Endometrial microvascular endothelial cells (primary cell): ENCODE measurements around the gene C11orf91. TPM values are rescaled to one million over a fixed set of nuclear protein-coding genes. Genes with fewer than 3 reads are reported as not detected.

Experiments
- in situ Hi-C: cut with HindIII; loops from 2 replicates; pipeline ENCODE4 v1.10.0; 2017; ENCODE audit warnings: low sequenced_read_pairs, low pct_unique_long_range_greater_than_20kb; ENCODE audit errors: inconsistent ontology term
- total RNA-seq: library from RNA; depleted of rRNA; stranded (reverse); fragments of >200 nt; gene quantifications from one replicate; pipeline ENCODE4 v1.2.3, GENCODE V29; 2015; ENCODE audit errors: inconsistent ontology term

The C11orf91 gene
- total RNA-seq, 1 donor from 2014 or later, result not detected

DNA sequence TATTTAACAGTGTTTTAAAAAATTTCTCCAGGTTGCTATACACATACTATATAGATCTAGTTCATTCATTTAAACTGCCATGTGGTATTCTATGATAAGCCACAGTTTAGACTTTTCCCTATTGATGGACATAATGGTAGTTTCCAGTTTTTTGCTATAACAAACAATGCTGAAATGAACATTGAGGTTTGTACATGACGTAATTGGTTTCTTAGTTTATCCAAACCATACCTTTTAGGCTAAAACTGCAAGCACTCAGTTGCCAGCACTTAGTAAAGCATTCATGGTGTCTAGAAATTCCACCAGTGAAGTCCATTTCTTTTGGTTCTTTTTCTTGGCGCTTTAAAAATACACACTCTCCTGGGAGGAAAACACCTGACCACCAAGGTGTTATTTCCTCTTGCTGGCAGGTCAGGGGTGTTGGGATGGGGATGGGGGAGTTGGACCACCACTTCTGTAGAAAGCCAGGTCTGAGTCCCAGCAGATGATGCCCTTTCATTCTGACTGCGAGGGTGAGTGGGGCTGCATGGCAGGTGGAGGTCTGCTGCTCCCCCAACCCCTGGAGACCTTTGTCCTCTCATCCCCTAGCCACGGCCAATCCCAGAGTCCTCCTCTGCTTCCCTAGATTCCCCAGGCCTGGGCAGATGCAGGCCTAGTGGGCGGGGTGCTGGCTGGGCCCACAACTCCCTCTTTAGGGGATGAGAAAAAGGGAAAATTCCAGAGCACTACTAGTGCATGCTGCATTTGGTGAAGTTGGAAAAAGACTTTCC, 41.1 kb downstream of the C11orf91 start:
- in situ Hi-C loops, result no loop called here

DNA sequence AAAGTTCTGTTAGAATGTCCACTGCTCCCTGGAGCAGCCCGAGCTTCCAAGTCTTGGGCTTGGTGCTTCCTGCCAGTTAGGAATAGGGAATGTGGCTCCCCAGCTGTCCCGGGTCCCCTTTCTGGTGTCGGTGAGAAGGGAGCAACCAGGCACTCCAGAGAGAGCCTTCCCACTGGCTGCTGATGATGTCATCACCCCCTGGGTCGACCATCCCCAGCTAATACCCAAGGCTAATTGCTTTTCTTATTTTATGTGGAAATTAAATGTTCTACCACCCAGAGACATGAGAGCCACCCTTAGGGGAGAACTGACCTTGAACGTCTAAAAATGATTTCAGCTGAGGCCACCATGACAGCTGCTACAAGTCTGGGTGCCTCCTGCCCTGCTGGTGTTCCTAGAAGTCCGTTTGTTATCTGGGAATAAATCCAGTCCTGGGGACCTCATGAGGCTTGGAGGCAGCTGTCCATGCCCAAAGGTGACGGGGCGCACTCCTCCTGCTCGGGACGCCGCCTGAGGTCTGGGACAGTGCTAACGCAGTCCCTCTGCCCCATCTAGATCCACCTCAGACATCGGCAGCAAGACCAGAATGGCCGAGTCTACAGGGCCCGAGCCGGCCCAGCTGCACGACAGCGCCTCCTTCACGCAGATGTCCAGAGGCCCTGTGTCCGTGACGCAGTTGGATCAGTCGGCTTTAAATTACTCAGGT, 42.3 kb downstream of the C11orf91 start:
- in situ Hi-C loops, result no loop called here

DNA sequence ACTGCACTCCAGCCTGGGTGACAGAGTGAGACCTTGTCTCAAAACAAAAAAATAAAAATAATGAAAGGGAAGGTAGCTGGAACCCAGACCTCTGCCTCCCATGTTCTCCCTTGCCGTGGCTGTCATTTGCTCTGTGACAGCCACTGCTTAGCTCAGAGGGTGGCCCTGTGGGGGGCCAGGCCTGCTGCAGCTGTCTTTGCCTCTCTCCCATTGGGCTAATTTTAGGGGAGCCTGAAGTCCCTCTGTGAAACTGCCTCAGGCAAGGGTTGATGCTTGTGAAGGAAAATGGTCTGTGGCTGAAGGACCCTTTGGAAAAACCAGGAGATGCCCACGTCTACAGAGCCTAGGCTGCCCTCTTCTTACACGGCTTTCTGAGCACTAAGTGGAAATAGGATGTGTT, 42.9 kb downstream of the C11orf91 start:
- in situ Hi-C loops, result no loop called here

DNA sequence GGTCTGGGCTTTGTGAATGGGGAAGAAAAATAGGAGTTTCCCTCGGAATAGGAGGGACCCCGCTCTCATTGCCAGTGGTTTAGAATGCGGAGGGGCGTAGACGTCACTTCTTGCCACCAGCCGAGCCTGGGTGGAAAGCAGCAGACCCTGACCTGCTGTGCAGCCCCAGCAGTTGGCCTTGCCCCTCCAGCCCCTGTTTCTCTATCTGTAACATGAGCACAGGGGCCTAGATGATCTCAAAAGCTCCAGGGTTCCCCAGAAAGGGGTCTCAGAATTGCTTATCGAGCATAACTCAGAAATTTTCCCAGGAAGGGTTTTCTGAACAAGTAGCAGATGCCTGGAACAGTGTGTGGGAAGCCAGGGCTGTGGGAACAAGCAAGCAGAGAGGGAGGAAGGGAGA, 43.9 kb downstream of the C11orf91 start:
- in situ Hi-C loops, result no loop called here

DNA sequence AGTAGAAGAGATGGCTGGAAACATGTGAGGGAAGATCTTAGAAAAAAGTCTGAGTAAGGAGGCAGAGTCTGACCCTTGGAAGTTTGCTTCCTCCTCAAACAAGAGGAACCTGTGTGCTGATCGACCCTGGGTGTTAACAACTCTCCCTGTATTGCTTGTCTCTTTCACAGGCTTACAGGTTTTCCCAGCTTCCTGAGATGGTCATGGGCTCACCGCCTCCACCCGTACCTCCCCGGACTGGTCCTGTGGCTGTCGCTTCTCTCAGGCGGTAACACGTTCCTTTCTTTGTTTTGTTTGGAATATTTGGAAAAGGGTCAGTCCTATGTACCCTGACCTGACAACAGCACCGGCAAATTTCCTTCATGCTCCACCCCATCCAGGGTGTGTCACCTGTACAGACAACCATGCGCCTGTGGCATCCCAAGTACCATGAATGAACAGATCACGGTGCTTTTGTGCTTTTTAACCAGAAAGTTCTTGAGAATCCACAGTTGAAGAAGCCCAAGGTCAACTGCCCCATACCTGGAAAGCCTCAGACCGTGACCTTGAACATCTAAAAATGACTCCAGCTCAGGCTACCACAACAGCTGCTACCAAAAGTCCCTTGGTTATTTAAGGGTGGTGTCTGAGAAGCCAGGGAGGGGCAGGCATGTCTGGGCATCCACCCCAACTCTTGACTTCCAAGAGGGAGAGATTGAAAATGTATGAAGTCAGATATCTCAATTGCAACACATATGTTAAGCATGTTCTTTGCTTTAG, 44.6 kb downstream of the C11orf91 start:
- in situ Hi-C loops, result no loop called here

DNA sequence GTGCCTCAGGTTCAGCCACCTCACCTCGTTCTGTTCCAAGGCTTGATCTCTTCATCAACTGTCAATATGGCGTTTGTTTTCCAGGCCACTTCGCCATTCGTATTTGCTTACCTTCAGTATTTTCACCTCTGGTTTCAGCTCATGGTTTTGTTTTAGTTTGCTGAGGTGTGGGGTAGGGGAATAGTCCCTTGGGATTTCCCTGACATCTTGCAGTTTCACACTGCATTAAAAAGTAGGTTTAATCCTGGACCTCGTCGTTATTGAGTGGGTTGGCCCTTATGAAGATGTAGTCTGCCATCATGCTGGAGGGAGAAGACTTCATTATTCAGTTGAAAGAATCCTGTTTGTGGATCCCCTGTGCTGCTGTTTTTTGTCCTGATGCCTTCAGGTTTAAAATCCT, 46.0 kb downstream of the C11orf91 start:
- in situ Hi-C loops, result no loop called here

DNA sequence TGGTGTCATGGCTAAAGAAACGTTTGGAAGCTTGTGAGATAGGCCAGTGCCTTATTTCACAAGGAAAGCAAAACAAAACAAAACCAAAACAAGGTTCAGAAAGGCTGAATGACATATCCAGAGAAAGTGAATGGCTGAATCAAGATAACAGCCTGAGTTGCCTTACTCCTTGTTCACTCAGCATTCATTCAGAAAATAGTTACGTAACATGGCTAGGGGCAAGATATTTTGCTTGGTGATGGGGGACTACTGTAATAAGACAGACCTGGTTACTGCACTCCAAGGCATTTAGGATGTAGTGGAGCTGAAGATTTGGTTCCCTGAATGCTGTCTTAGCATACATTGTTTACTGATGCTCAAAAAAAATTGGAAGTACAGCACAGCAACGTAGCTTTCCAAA, 47.7 kb downstream of the C11orf91 start:
- in situ Hi-C loops, result no loop called here

DNA sequence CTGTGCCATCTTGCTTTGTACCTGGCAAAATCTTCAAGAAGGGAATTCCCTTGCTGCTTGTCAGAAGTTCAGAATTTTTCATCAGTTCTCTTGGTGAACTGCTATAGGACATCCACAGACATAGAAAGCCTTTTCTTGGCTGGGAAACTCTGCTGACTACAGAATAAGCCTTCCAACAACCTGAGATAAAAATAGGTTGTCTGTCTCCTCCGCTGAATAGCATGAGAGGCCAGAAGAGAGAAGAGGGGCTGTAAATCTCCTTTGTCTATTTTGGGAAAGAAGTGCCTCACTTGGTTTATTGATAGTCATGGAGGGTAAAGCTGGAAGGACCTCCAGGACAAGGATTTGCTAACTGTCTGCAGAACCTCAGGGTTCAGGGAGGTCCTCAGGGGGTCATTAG, 48.2 kb downstream of the C11orf91 start:
- in situ Hi-C loops, result no loop called here

DNA sequence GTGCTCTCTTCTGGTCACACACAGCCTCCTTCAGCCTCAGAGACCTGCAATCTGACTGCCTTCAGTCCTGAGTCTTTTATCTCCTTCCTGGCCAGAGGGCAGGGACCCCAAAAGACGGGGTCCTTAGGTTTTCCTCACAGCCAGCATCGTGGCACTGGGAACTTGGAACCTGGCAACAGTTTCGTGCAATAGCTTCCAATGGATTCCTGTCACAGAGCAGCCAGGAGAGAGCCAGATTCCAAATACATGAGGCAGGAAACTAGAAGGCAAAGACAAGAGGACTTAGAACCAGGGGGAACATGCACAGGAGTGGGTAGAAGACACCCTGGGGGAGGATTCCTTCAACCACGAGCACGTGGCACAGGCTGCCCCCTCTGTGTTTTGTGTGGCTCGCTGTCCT, 48.6 kb downstream of the C11orf91 start:
- in situ Hi-C loops, result no loop called here

DNA sequence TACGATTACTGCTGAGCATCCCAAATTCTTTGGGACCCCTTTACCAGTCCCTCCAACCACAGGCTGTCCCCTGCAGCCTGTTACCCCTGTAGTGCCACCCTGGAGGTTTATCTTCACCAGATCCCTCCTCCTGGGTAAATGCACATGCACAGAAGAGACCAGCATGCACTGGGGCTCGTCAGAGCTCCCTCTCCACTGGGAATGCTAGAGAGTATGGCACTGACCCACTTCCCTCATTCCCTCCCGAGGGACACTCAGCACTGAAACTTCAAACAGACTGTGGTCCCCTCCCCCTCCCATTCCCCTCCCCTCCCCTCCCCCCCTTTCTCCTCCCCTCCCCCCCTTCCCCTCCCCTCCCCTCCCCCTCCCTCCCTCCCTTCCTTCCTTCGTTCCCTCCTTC, 49.1 kb downstream of the C11orf91 start:
- in situ Hi-C loops, result no loop called here

DNA sequence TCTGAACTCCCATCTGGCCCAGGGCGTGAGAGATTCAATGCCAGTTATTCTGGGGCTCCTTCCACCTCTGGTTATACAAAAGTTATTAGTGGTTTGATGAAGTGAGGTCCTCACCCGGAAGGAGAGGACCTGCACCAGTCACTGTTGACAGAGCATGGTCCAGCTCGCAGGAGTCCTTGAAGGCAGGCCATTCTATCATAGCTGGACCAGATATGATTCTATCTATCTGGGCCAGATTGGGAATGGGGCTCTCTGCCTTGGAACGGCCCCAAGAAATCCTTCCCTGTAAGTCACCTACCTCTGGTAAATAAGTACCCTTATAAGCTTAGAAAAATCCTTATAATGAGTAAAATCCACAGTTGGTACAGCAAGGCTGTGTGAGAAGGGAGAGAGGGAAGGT, 50.7 kb downstream of the C11orf91 start:
- in situ Hi-C loops, result no loop called here

Other genes starting within 250 kb of the C11orf91 start
- gene CD59, start 35.6 kb upstream of the C11orf91 start, total RNA-seq, result 2,591 TPM
- 38.1 TPM for gene FBXO3, start 73.7 kb upstream of the C11orf91 start, total RNA-seq
- gene LMO2, start 191.2 kb upstream of the C11orf91 start, total RNA-seq, result 7.7 TPM